GM19438 (cell line): Measurements from ENCODE around the gene PDE11A.

Experiments
- ATAC-seq: cut with Tn5 transposase; IDR thresholded peaks from one replicate; pipeline ENCODE4 v1.9.1; 2021; ENCODE audit warnings: low read depth; ENCODE audit not compliant: unreplicated experiment

Gene PDE11A

GRCh38 chr2:177678939-177679338 lies 393.6 kb downstream of the PDE11A start:
- ATAC-seq = no peak

DNA sequence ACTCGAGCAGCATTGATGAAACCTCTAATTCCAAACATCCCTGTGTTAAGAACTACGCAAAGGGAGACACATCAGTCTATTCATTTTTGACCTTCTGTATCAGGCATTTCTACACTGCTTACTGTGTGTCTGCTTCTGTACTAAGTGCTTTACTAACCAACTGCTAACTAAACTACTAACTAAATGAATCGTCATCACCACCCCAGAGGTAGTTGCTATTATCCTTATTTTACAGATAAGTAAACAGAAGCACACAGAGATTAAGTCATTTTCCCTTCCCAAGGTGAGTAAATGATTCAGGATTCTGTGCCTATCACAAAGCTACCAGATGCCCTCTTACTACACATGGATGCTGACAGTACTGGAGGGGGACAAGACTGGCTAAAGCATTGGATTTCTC lies 395.9 kb downstream of the PDE11A start:
- no peak for ATAC-seq

DNA sequence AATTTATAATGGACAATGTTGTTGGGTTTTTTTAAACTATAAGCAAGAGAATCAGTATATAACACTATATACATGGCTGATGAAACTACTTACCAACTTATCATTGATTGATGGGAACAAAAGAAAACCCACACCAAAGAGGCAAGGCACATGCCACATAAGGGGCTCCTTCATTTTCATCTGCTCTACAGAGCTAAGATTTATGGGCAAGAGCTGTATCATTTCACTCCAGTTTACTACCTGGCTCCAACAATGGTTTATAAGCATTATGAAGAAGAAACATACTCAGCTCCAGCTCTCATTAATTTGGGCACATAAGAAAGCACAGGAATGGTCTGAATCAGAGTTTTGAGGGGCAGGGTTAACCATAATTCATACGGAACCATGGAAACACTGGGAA lies 396.8 kb downstream of the PDE11A start:
- no peak for ATAC-seq

DNA sequence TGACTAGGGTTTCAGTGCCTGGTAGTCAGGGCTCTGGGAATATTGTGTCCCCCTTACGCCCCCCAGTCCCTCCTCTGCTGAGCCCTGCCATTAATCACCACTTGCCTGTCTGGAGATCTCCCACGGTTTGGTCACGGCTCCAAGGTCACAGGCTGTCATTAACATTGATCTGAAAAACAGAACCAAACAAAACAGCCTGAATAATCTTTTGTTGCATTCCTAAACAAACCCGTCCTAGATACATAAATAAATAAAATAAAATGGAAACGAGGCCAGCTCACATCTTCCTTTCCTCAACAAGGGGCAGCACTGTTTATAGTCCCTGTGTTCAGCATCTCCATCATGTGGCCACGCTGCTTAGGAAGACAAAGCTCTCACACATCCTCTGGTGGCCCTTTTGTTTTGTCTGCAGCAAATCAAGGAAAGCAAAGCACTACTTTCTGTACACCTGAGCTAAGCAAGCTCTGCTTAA lies 397.2 kb downstream of the PDE11A start:
- ATAC-seq = no peak

GRCh38 chr2:177673602-177674595 lies 398.7 kb downstream of the PDE11A start:
- ATAC-seq = no peak

DNA sequence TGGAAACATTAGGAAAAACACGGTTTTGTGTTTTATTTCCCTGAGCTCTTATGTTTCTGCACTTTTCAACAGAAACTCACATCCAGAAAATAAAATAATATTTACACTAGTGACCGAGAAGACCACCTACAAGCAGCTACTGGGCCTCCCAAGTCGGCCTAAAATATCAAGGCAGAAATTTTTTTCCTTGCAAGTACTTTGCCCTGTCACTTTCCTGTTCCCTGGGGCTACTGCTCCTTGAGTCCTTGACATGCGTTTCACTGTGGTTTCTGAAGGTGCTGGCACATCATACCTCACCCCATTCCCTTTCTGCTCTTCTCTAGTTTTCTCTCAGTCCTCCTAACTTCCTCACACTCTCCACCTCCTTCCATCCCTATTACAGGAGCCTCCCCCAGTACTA lies 400.9 kb downstream of the PDE11A start:
- ATAC-seq = no peak

DNA sequence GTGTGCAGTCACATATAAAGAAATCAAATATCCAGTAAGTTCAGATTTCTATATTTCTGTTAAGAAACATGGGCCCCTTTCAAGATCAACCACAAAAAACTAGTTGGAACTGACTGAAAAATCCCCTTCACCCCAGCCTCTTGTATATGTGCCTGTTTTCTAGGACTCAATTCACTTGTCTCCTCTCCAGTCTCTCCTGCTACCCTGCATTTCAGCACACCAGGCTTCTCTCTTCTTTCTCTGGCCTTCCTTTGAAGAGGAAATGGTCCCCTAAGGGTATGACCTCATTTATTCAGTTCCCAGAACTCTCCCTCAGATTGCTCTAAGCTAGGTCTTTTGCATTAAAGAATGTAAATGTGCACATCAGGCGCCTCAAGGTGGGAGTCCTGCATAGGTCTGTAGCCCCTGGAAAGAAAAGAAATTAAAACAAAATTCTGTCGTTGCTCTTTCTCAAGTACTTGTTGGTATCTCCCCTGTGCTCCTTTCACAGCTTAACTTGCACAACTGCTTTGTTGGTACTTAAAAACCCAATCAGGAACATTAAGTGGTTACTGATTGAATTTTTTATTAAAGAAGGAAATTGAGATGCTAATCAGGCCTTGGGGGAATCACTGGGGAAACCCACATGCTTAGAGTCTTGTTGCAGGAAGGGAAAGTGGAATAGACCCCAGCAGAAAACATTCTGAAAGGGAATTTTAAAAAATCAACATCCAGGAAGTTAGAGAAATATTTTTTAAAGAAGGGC lies 401.6 kb downstream of the PDE11A start:
- ATAC-seq = no peak

DNA sequence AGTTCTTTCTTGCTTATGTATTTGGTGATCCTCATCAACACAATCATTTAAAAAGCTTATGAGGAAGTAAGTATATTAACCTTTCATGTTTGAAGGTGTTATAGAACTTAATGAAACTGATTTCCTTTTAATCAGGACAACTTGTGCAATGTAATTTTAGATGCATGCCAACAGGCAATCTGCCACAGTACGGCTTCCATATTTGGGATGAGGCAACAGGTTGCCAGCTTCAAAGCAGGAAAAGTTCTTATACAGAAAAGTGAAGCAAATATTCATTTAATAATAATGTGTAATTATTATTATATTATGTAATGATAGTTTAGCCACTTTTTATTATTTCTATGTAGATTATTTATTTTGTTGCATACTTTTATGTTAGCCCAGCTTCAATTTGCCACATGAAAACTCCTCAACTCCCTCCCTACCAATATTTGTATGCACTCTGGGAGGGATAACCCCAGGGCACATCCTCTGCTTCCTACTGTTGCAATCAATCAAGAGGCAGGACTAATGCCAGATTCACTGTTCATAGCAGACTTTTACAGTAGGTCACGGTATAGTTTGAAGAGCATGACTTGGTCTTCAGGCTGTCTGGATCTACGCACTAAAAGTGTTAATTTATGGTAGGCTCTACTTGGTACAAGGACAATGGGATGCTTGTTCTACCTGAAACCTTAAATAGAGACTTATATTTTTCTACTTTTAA lies 402.8 kb downstream of the PDE11A start:
- no peak for ATAC-seq

- ATAC-seq = no peak
Measured at GRCh38 chr2:177669201-177669600, 403.4 kb downstream of the PDE11A start.

GRCh38 chr2:177668617-177669016 lies 404.0 kb downstream of the PDE11A start:
- ATAC-seq = no peak

DNA sequence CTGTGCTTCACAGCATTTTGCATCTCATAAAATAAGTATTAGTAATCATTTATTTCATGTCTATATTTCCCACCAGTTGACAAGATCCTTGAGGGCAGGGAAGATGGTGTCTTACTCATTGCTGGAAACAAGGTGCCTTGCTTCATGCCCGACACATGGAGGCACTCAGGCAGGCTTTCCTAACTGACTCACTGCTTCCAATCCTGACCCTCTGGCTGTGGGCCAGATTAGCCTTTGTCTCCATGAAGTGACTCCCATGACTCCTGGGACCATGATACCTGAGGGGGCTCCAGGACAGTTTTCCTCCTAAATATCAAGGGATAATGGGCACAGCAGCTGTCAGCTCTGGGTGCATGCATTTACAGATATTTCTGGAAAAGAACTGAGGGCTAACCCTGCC lies 405.0 kb downstream of the PDE11A start:
- ATAC-seq = no peak

- no peak for ATAC-seq
Measured at GRCh38 chr2:177666408-177666807, 406.2 kb downstream of the PDE11A start.

DNA sequence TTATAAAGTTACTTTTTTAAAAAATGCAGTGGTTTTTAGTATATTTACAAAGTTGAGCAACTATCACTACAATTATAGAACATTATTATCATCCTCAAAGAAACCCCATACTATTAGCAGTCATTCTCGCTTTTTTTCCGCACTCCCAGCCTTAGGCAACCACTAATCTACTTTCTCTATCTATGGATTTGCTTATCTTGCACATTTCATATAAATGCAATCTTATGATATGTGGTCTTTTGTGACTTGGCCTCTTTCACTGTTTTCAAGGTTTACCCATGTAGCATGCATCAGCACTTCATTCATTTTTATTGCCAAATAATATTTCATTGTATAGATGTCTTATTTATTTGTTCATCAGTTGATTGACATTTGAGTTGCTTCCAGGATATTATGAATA lies 406.6 kb downstream of the PDE11A start:
- ATAC-seq = no peak

DNA sequence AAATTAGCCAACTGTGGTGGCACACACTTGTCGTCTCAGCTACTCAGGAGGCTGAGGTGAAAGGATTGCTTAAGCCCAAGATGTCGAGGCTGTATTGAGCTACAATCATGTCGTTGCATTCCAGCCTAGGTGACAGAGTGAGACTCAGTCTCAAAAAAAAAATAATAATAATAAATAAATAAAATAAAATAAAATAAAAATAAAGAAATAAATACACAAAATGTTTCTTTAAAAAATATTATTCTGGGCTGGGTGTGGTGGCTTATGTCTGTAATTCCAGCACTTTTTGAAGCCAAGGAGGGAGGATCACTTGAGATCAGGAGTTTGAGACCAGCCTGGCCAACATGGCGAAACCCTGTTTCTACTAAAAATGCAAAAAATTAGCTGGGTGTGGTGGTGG lies 407.2 kb downstream of the PDE11A start:
- no peak for ATAC-seq

DNA sequence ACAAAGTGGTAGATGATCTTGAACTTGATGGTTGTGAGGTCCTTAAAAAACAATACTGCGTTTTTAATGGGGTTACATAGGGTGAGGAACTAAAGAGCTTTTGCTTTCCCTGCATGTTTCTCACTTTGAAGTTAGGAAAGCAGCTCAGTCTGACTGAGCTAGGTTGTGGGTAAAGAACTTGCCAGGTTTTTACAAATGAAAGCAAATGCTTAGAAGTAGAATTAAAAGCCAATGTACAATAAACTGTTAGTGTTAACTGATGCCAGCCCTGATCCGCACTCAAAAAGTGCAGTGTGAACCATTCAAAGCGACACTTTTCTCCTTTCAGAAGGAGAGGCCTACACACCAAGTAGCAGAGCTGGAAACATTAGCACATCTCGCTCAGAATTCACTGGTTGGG lies 409.7 kb downstream of the PDE11A start:
- ATAC-seq = no peak

GRCh38 chr2:177660742-177661141 lies 411.8 kb downstream of the PDE11A start:
- no peak for ATAC-seq

DNA sequence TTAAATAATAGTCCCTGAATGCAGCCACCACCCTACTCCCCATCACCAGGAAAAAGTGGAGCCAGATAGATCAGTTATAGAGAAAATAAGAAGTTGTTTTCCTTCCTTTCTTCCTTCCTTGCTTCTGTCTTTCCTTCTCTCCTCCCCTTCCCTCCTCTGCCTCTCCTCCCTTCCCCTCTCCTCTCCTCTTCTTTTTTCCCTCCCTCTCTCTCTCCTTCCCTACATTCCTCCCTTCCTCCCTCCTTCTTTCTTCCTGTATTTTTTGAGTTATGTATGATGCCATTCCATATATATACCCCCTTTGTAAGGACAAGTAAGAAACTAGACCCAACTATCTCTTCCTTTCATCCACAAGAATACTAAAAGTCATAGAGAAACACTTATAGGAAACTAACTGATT lies 414.3 kb downstream of the PDE11A start:
- no peak for ATAC-seq

GRCh38 chr2:177651833-177652232 lies 420.7 kb downstream of the PDE11A start:
- ATAC-seq = no peak

GRCh38 chr2:177649568-177650518 lies 422.7 kb downstream of the PDE11A start:
- no peak for ATAC-seq

GRCh38 chr2:177646791-177647190 lies 425.8 kb downstream of the PDE11A start:
- no peak for ATAC-seq
